ACC112 (cell line): ENCODE measurements around the gene TP73.
A peak's percentile ranks its signal among the peaks of the same experiment; 100 is the strongest.

Source experiments
- H2AFZ ChIP-seq: fragments of 200-600 bp; sonication (generic); one replicate; pipeline ENCODE4 v1.6.0; 2017; ENCODE audit warnings: antibody characterized with exemption, low read length; ENCODE audit not compliant: unreplicated experiment
- H3K27ac ChIP-seq: fragments of 200-600 bp; sonication (generic); 2 replicates; pipeline ENCODE4 v1.5.1; 2014; ENCODE audit warnings: low read depth, mild to moderate bottlenecking, antibody characterized with exemption, low read length, moderate library complexity
- H3K27me3 ChIP-seq: fragments of 200-600 bp; sonication (generic); 2 replicates; pipeline ENCODE4 v1.6.1; 2014; ENCODE audit warnings: mild to moderate bottlenecking, antibody characterized with exemption, low read length, moderate library complexity, mixed read lengths; ENCODE audit not compliant: insufficient read depth
- H3K36me3 ChIP-seq: fragments of 200-600 bp; sonication (generic); 2 replicates; pipeline ENCODE4 v1.6.1; 2016; ENCODE audit warnings: mild to moderate bottlenecking, antibody characterized with exemption, low read length, moderate library complexity, mixed read lengths; ENCODE audit not compliant: insufficient read depth
- H3K4me1 ChIP-seq: fragments of 200-600 bp; sonication (generic); one replicate; pipeline ENCODE4 v1.6.1; 2016; ENCODE audit warnings: low read length, mixed read lengths; ENCODE audit not compliant: insufficient read depth, unreplicated experiment, control insufficient read depth
- H3K4me3 ChIP-seq: fragments of 200-600 bp; sonication (generic); 2 replicates; pipeline ENCODE4 v1.5.1; 2014; ENCODE audit warnings: mild to moderate bottlenecking, low read depth, low read length
- H3K79me2 ChIP-seq: fragments of 200-600 bp; sonication (generic); one replicate; pipeline ENCODE4 v1.6.0; 2016; ENCODE audit warnings: low read length; ENCODE audit not compliant: control insufficient read depth, unreplicated experiment, insufficient read depth

Gene TP73

DNA sequence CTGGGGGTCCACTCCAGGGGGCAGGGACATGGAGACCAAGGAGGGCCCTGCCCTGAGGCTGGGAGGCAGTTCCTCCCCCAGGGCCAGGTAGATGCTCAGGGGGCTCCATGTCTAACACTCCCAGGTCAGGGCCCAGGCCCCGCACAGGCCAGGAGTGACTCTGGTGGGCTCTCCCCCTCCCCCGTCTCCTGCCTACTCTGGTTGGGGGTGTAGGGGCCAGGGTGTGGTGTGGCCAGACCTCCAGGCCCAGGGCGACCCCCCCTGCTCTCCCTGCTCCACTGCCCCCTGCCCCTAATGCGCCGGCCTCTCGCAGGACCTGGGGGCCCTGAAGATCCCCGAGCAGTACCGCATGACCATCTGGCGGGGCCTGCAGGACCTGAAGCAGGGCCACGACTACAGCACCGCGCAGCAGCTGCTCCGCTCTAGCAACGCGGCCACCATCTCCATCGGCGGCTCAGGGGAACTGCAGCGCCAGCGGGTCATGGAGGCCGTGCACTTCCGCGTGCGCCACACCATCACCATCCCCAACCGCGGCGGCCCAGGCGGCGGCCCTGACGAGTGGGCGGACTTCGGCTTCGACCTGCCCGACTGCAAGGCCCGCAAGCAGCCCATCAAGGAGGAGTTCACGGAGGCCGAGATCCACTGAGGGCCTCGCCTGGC lies 80.2 kb downstream of the TP73 start:
- H3K4me1 ChIP-seq: peaks cover 4% of the 10 kb centered on the region
- no peaks in the 10 kb centered on the region; the same call in 1 of the 2 replicates for H3K36me3 ChIP-seq
- no peak overlapping the region for H2AFZ ChIP-seq
- H3K27ac ChIP-seq: no peak overlapping the region
- no peaks in the 10 kb centered on the region for H3K79me2 ChIP-seq
- no peak overlapping the region for H3K4me3 ChIP-seq
- peaks cover 16% of the 10 kb centered on the region; the same call in 1 of the 2 replicates for H3K27me3 ChIP-seq

DNA sequence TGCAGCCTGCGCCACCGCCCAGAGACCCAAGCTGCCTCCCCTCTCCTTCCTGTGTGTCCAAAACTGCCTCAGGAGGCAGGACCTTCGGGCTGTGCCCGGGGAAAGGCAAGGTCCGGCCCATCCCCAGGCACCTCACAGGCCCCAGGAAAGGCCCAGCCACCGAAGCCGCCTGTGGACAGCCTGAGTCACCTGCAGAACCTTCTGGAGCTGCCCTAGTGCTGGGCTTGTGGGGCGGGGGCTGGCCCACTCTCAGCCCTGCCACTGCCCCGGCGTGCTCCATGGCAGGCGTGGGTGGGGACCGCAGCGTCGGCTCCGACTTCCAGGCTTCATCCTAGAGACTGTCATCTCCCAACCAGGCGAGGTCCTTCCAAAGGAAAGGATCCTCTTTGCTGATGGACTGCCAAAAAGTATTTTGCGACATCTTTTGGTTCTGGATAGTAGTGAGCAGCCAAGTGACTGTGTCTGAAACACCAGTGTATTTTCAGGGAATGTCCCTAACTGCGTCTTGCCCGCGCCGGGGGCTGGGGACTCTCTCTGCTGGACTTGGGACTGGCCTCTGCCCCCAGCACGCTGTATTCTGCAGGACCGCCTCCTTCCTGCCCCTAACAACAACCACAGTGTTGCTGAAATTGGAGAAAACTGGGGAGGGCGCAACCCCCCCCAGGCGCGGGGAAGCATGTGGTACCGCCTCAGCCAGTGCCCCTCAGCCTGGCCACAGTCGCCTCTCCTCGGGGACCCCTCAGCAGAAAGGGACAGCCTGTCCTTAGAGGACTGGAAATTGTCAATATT lies 81.0 kb downstream of the TP73 start:
- Histone ChIP-seq H3K4me1 (peaks cover 4% of the 10 kb centered on the region), H3K36me3 (peaks cover under 1% of the 10 kb centered on the region; the same call in 1 of the 2 replicates), H3K27me3 (0 out of 2 replicates have a peak, but pooled peaks cover 9% of the 10 kb centered on the region), H2AFZ (no peak overlapping the region), H3K27ac (no peak overlapping the region), H3K4me3 (no peak overlapping the region), H3K79me2 (no peaks in the 10 kb centered on the region)

DNA sequence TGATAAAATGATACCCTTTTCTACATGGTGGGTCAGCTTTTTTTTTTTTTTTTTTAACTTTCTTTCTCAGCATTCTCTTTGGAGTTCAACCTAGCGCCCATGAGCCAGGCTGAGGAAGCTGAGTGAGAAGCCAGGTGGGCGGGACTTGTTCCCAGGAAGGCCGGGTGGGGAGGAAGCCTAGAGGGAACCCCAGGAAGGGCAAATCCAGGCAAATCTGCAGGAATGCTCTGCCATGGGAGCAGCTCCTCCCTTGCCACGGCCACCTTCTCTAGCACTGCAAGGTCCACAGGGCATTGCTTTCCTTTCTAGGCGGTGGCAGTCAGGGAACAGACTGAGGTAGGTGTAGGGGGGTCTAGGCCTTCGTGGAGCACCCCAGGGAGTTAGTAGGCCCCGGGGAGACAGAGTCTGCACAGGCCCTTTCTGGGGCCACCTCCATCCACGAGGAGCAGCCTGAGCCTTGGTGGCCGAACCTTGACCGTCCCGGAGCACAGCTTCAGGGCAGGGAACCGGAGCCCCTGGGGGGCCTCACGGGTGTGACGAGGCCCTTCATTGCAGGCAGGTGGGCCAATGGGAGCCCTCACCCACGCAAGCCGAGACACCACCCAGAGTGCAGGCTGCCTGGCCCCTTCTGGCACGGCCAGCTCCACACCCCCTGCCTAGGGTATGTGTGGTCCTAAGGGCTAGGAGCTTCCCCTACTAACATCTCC lies 81.7 kb downstream of the TP73 start:
- peaks cover 4% of the 10 kb centered on the region for H3K4me1 ChIP-seq
- H3K79me2 ChIP-seq: no peaks in the 10 kb centered on the region
- no peak overlapping the region for H3K4me3 ChIP-seq
- H3K27me3 ChIP-seq: 0 out of 2 replicates have a peak, but pooled peaks cover 6% of the 10 kb centered on the region
- no peak overlapping the region for H2AFZ ChIP-seq
- H3K36me3 ChIP-seq: peaks cover 4% of the 10 kb centered on the region; the same call in 1 of the 2 replicates
- no peak overlapping the region for H3K27ac ChIP-seq

DNA sequence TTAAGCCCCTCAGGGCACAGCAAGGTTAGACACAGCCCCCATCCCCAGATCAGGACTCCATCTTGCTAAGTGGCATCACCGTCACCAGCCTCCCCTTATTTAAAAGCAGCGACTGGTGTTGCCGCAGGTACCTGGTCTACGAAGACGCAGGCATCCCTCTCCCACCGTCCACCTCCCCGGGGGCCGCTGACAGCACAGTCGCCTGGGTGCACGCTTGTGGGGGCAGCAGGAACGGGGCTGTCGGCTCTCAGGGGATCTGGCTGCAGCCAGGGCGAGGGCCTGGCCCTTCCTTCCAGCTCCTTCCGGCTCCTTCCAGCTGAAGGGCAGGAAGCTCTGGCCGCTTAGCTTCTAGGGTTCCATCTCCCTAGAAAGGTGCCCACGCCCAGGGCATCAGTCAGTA lies 82.3 kb downstream of the TP73 start:
- Histone ChIP-seq H3K27me3 (0 out of 2 replicates have a peak, but pooled peaks cover 1% of the 10 kb centered on the region), H3K27ac (no peak overlapping the region), H3K4me1 (peaks cover 4% of the 10 kb centered on the region), H3K4me3 (no peak overlapping the region), H3K79me2 (no peaks in the 10 kb centered on the region), H3K36me3 (peaks cover 4% of the 10 kb centered on the region; the same call in 1 of the 2 replicates), H2AFZ (no peak overlapping the region)

DNA sequence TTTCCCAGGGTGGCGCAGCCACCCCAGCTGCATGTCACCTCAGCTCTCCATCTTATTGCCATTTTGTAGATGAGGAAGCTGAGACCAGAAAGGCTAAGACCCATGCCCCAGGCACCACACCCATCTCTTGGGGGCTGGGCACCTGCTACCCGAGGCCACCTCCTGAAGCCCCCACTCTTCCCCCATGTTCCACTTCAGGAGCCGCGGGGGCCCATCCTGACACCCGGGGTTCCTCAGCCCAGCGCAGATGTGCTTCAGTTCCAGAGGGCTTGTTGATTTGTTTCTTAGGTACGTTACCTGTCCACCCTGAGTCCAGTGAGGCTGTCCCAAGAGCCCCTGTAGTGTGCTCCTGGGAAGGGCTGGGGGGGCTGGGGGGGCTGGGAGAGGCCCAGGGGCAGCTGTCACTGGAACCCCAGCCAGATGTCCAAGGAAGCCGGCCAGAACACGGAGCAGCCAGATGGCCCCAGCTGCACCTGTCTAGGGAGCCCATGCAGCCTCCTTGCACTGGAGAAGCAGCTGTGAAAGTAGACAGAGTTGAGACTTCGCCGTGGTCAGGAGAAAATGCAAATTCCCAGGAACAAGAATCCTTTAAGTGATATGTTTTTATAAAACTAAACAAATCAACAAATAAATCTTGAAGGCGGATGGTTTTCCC lies 82.8 kb downstream of the TP73 start:
- Histone ChIP-seq H3K27ac (no peak overlapping the region), H3K27me3 (no peaks in the 10 kb centered on the region), H2AFZ (no peak overlapping the region), H3K79me2 (no peaks in the 10 kb centered on the region), H3K4me1 (peaks cover 4% of the 10 kb centered on the region), H3K4me3 (no peak overlapping the region), H3K36me3 (peaks cover 4% of the 10 kb centered on the region; the same call in 1 of the 2 replicates)

DNA sequence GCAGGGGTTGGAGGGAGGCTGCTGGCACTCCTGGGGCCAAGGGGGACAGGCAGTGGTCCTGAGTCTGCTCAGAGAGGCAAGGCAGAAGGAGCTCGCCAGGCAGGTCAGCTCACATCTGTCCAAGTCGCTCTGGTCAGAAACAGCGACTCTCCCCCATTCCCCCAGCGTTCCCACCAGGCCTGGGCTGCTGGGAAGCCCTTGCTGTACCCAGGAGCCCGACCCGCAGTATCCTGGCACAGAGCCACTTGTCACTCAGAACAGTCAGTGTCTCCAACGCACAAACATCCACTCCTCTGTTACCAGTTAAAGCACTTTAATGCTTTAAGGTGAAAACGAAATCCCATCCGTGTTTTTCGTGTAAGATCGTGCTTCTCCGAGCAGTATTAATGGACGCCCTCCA lies 83.4 kb downstream of the TP73 start:
- H3K27ac ChIP-seq: no peak overlapping the region
- no peaks in the 10 kb centered on the region for H3K27me3 ChIP-seq
- H3K36me3 ChIP-seq: peaks cover 4% of the 10 kb centered on the region; the same call in 1 of the 2 replicates

DNA sequence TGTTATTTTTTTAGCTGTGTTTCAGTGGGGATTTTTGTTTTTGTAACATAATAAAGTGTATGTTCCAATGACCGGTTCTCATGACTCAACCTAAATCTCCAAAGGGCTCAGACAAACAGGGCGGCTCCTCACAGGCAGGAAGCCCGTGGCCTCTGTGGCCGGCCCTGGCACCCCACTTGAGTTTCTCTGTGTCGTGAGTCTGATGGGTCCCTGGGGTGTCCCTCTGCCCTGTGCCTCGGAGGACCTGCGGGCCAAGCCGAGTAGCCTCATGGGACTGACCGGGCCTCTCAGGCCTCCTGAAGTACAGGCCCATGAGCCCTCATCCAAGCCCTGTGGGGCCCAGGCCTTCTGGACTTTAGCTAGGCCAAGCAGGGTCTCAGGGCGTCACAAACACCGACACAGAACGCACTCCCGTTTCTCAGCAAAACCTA lies 83.8 kb downstream of the TP73 start:
- Histone ChIP-seq H3K79me2 (no peaks in the 10 kb centered on the region), H2AFZ (no peak overlapping the region), H3K27me3 (no peaks in the 10 kb centered on the region), H3K4me1 (peaks cover 4% of the 10 kb centered on the region), H3K27ac (peak overlapping the region; percentile 39; the same call in 1 of the 2 replicates), H3K36me3 (peaks cover 4% of the 10 kb centered on the region; the same call in 1 of the 2 replicates), H3K4me3 (no peak overlapping the region)

More for the DNA sequence above, 83.4 kb downstream of the TP73 start:
- Histone ChIP-seq H3K4me1 (peaks cover 4% of the 10 kb centered on the region), H3K4me3 (no peak overlapping the region), H3K79me2 (no peaks in the 10 kb centered on the region), H2AFZ (no peak overlapping the region)

DNA sequence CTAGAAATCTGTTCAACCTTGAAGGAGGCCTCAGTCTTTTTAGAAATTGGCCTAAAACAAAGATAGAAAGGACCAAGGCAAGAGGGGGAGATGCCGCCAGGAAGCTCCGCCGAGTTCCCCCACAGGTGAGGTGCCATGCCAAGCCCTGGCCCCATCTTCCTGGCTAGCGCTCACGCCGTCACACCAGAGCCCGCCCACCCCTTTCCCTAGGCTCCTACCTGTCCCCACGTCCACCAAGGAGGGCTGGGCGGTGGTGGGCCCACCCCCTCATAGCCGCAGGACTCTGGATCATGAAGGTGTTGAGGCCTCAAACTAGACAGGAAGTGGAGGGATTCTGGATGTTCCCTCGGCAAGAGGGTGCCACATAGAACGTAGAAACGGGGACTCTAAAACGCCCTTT lies 84.4 kb downstream of the TP73 start:
- H3K79me2 ChIP-seq: no peaks in the 10 kb centered on the region
- H2AFZ ChIP-seq: no peak overlapping the region
- H3K27ac ChIP-seq: peak overlapping the region; percentile 39; the same call in 1 of the 2 replicates
- no peaks in the 10 kb centered on the region for H3K27me3 ChIP-seq
- peaks cover 4% of the 10 kb centered on the region for H3K4me1 ChIP-seq
- H3K4me3 ChIP-seq: no peak overlapping the region
- peaks cover 4% of the 10 kb centered on the region; the same call in 1 of the 2 replicates for H3K36me3 ChIP-seq

DNA sequence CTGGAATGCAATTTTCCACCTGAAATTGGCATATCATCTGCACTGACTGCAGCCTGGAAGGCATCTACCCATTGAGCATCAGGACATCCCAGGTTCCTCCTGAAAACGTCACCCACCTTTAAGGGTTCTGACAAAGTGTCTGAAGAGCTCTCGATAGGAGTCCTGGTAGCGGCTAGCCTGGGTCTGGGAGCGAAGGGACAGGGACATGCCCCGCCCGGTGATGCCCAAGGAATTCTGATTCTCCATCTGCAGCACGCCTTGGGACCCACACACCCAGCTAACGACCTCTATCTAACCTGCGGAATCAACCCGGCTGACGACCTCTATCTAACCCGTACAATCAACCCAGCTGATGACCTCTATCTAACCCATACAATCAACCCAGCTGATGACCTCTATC lies 86.6 kb downstream of the TP73 start:
- Histone ChIP-seq H3K4me1 (peaks cover 4% of the 10 kb centered on the region), H3K36me3 (peaks cover 4% of the 10 kb centered on the region; the same call in 1 of the 2 replicates), H3K79me2 (no peaks in the 10 kb centered on the region), H3K27ac (no peak overlapping the region), H3K27me3 (no peaks in the 10 kb centered on the region), H3K4me3 (no peak overlapping the region), H2AFZ (no peak overlapping the region)

DNA sequence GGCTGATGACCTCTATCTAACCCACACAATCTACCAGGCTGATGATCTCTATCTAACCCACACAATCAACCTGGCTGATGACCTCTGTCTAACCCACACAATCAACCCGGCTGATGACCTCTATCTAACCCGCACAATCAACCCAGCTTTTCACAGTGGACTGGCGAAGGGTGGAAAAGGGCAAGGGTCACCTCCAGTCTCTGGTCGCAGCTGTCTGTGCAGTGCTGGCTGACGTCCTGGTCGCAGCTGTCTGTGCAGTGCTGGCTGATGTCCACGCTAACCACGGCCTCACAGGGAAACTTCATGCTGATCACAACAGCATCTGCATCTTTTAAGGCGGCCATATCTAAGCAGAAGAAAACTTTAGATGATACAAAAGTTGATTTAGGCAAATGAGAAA lies 87.7 kb downstream of the TP73 start:
- Histone ChIP-seq H3K4me3 (no peak overlapping the region), H2AFZ (no peak overlapping the region), H3K36me3 (peaks cover 4% of the 10 kb centered on the region; the same call in 1 of the 2 replicates), H3K4me1 (peaks cover 4% of the 10 kb centered on the region), H3K79me2 (peaks cover 4% of the 10 kb centered on the region), H3K27me3 (no peaks in the 10 kb centered on the region), H3K27ac (no peak overlapping the region)
